Right atrium auricular region (tissue), 2 donors: Measurements from ENCODE around the gene NBAS. TPM values are rescaled to one million over a fixed set of nuclear protein-coding genes. Genes with fewer than 3 reads are reported as not detected.

ENCODE experiments used
- DNase-seq: peaks from one replicate; pipeline ENCODE4 v3.0.0-alpha.2; 2019; ENCODE audit warnings: low spot score
- H3K27ac ChIP-seq, 2 donors: fragments of 200-600 bp; sonication (generic); 1 replicate in 1 of 2; 2 replicates in 1 of 2; pipeline ENCODE4 v1.5.1; 2016 to 2019
- H3K27me3 ChIP-seq, 2 donors: fragments of 200-600 bp; sonication (generic); one replicate each; pipeline versions ENCODE4 v1.5.1 to v1.6.0; 2017 to 2019
- H3K36me3 ChIP-seq: fragments of 200-600 bp; sonication (generic); one replicate; pipeline ENCODE4 v1.5.1; 2016
- H3K4me1 ChIP-seq, 2 donors: fragments of 200-600 bp; sonication (generic); one replicate each; pipeline versions ENCODE4 v1.5.1 to v1.6.0; 2017 to 2019
- H3K4me3 ChIP-seq, 2 donors: fragments of 200-600 bp; sonication (generic); 1 replicate in 1 of 2; 2 replicates in 1 of 2; pipeline ENCODE4 v1.5.1; 2017 to 2019; ENCODE audit warnings: mild to moderate bottlenecking in 1 of 2, moderate library complexity in 1 of 2
- H3K9me3 ChIP-seq, 2 donors: fragments of 200-600 bp; sonication (generic); one replicate each; pipeline ENCODE4 v1.5.1; 2019
- CTCF ChIP-seq, 2 donors: fragments of 200-600 bp; sonication (generic); IDR thresholded peaks; one replicate each; pipeline ENCODE4 v1.5.1; 2019; ENCODE audit warnings: antibody characterized with exemption in 2 of 2
- total RNA-seq, 2 donors: library from RNA; depleted of rRNA; stranded (reverse); fragments of >200 nt; gene quantifications; one replicate each; pipeline ENCODE4 v1.1.0, GENCODE V29; 2016

NBAS gene
- total RNA-seq, 2 donors from 2014 or later: 31.1 to 39.1 TPM

GRCh38 chr2:15169326-15170069 lies 391.6 kb downstream of the NBAS start:
- Histone ChIP-seq H3K27ac (no peak overlapping the region), H3K27me3 (no peaks in the 10 kb centered on the region), H3K4me1 (no peaks in the 10 kb centered on the region), H3K36me3 (no peaks in the 10 kb centered on the region), H3K9me3 (no peaks in the 10 kb centered on the region), H3K4me3 (no peak overlapping the region)
- TF ChIP-seq CTCF (IDR thresholded peaks at IDR 0.05): no peak
- no peak for DNase-seq

GRCh38 chr2:15168116-15168515 lies 393.0 kb downstream of the NBAS start:
- no peak overlapping the region for H3K4me3 ChIP-seq
- H3K9me3 ChIP-seq: no peaks in the 10 kb centered on the region
- H3K27me3 ChIP-seq: no peaks in the 10 kb centered on the region
- H3K36me3 ChIP-seq: no peaks in the 10 kb centered on the region
- no peaks in the 10 kb centered on the region for H3K4me1 ChIP-seq
- no peak overlapping the region for H3K27ac ChIP-seq
- no peak for TF ChIP-seq CTCF (IDR thresholded peaks at IDR 0.05)
- no peak for DNase-seq

DNA sequence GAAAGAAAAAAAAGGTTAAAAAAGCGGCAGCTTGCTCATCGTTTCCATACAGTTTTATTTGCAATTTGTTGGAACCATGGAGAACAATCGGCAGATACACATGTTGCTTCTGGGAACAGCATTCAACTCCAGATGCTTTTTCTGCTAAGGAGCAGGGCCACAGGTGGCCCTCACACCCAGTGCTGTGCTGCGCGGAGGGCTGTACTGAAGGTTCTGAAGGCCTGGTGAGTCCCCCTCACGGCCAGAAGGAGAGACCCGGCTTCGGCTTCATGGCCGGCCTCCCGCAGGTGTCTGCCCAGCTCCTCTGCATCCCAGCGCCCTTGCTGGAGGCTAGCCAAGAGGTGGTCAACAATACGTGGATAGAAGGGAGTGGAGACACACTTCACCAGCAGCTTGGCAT lies 394.3 kb downstream of the NBAS start:
- DNase-seq: no peak
- H3K9me3 ChIP-seq: no peaks in the 10 kb centered on the region
- no peaks in the 10 kb centered on the region for H3K4me1 ChIP-seq
- no peak overlapping the region for H3K27ac ChIP-seq
- no peaks in the 10 kb centered on the region for H3K36me3 ChIP-seq
- no peaks in the 10 kb centered on the region for H3K27me3 ChIP-seq
- TF ChIP-seq CTCF (IDR thresholded peaks at IDR 0.05): no peak
- no peak overlapping the region for H3K4me3 ChIP-seq

DNA sequence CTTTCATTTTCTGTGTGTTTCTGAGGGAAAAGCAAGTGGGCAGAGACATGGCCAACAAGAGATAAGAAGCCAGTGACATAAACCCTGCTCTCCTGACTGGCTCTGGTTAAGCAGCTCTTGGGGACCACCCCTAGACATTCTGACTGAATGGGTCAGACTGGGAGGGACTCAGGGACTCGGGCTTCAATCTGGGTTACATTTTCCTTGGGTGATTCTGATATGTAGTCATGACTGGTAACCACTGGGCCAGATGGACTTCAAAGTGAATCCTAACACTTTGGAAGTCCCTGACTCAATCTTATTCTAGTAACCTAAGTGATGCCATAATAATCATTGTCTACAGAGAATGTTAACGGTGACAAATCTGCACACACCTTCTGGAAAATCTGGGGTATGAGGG lies 397.8 kb downstream of the NBAS start:
- H3K27me3 ChIP-seq: no peaks in the 10 kb centered on the region
- no peaks in the 10 kb centered on the region for H3K4me1 ChIP-seq
- H3K4me3 ChIP-seq: no peak overlapping the region
- H3K9me3 ChIP-seq: no peaks in the 10 kb centered on the region
- TF ChIP-seq CTCF (IDR thresholded peaks at IDR 0.05): no peak
- no peak overlapping the region for H3K27ac ChIP-seq
- no peaks in the 10 kb centered on the region for H3K36me3 ChIP-seq
- no peak for DNase-seq

- Histone ChIP-seq H3K27ac (no peak overlapping the region), H3K4me3 (no peak overlapping the region), H3K27me3 (no peaks in the 10 kb centered on the region), H3K36me3 (no peaks in the 10 kb centered on the region), H3K9me3 (no peaks in the 10 kb centered on the region), H3K4me1 (no peaks in the 10 kb centered on the region)
- no peak for TF ChIP-seq CTCF (IDR thresholded peaks at IDR 0.05)
- no peak for DNase-seq
Observed at GRCh38 chr2:15162620-15163019, 398.5 kb downstream of the NBAS start.
